Bladder microvascular endothelial cell (primary cell): ENCODE measurements around the gene NMS. TPM values are rescaled to one million over a fixed set of nuclear protein-coding genes. Genes with fewer than 3 reads are reported as not detected.

Experiments
- total RNA-seq: library from RNA; depleted of rRNA; stranded (reverse); fragments of >200 nt; gene quantifications from 2 replicates; pipeline ENCODE4 v1.2.3, GENCODE V29; 2014

Gene NMS
- not detected in 2 replicates for total RNA-seq

GRCh38 chr2:100470182-100470581, at the start of gene NMS:
TSS of gene NMS (plus strand) at chr2:100470482. CDS start at chr2:100470489, 7 bp downstream.

Other genes with a start within 250 kb of the NMS start
- gene LONRF2, start 148.0 kb upstream of the NMS start, total RNA-seq: under 0.01 TPM in 1 of 2 replicates, not detected in the other
- 7.2 and 7.4 TPM in 2 replicates for gene CHST10, start 52.8 kb upstream of the NMS start, total RNA-seq
- 12.0 and 14.9 TPM in 2 replicates for gene PDCL3, start 92.5 kb downstream of the NMS start, total RNA-seq